ENCODE data around the gene HOXD8. TPM values are rescaled to one million over a fixed set of nuclear protein-coding genes. Genes with fewer than 3 reads are reported as not detected.

HOXD8 gene
- total RNA-seq, 2 donors from 2014 or later: not detected

GRCh38 chr2:176154576-176155252, 25.2 kb downstream of the HOXD8 start:
- Mint-ChIP-seq H3K27ac (no peak overlapping the region), H3K9me3 (no peaks in the 10 kb centered on the region), H3K27me3 (peaks cover 58% of the 10 kb centered on the region), H3K4me3 (no peak overlapping the region), H3K4me1 (no peaks in the 10 kb centered on the region), H3K36me3 (ENCODE audit: low read depth) (peaks cover 4% of the 10 kb centered on the region)
- ATAC-seq (replicated peaks): no peak

- ATAC-seq (replicated peaks): no peak
- Mint-ChIP-seq H3K4me3 (no peak overlapping the region), H3K36me3 (ENCODE audit: low read depth) (no peaks in the 10 kb centered on the region), H3K27me3 (peaks cover 50% of the 10 kb centered on the region), H3K9me3 (no peaks in the 10 kb centered on the region), H3K4me1 (no peaks in the 10 kb centered on the region), H3K27ac (no peak overlapping the region)
Observed at GRCh38 chr2:176155356-176156044, 26.0 kb downstream of the HOXD8 start.

GRCh38 chr2:176156301-176156806, 26.8 kb downstream of the HOXD8 start:
- Mint-ChIP-seq H3K27me3 (peaks cover 48% of the 10 kb centered on the region), H3K36me3 (ENCODE audit: low read depth) (peaks cover 4% of the 10 kb centered on the region), H3K4me3 (no peak overlapping the region), H3K27ac (no peak overlapping the region), H3K4me1 (peaks cover 4% of the 10 kb centered on the region), H3K9me3 (no peaks in the 10 kb centered on the region)
- ATAC-seq (replicated peaks): no peak

GRCh38 chr2:176156807-176157498, 27.4 kb downstream of the HOXD8 start, which contains the start of gene HOXD3:
Gene HOXD3 (plus strand): TSS chr2:176157307. CDS start chr2:176169115, 11,808 bp downstream.
- Mint-ChIP-seq H3K9me3 (no peaks in the 10 kb centered on the region), H3K4me3 (no peak within 1 kb of the TSS), H3K27ac (no peak within 1 kb of the TSS), H3K27me3 (peaks cover 53% of the 10 kb centered on the region), H3K36me3 (ENCODE audit: low read depth) (peaks cover 6% of the 10 kb centered on the region), H3K4me1 (peaks cover 4% of the 10 kb centered on the region)
- ATAC-seq (replicated peaks): no peak

- ATAC-seq (replicated peaks): no peak
- H3K9me3 Mint-ChIP-seq: no peaks in the 10 kb centered on the region
- H3K4me1 Mint-ChIP-seq: peaks cover 4% of the 10 kb centered on the region
- no peak overlapping the region for H3K4me3 Mint-ChIP-seq
- no peak overlapping the region for H3K27ac Mint-ChIP-seq
- H3K27me3 Mint-ChIP-seq: peaks cover 58% of the 10 kb centered on the region
- H3K36me3 Mint-ChIP-seq (ENCODE audit: low read depth): peaks cover 6% of the 10 kb centered on the region
Observed at GRCh38 chr2:176157499-176158185, 28.1 kb downstream of the HOXD8 start.

GRCh38 chr2:176158186-176158591, 28.7 kb downstream of the HOXD8 start:
- Mint-ChIP-seq H3K36me3 (ENCODE audit: low read depth) (peaks cover 6% of the 10 kb centered on the region), H3K4me1 (peaks cover 4% of the 10 kb centered on the region), H3K4me3 (no peak overlapping the region), H3K27ac (no peak overlapping the region), H3K9me3 (no peaks in the 10 kb centered on the region), H3K27me3 (peaks cover 61% of the 10 kb centered on the region)
- ATAC-seq (replicated peaks): no peak

GRCh38 chr2:176158855-176159662, 29.6 kb downstream of the HOXD8 start:
- ATAC-seq (replicated peaks): no peak
- H3K9me3 Mint-ChIP-seq: peaks cover under 1% of the 10 kb centered on the region
- H3K27ac Mint-ChIP-seq: no peak overlapping the region
- peaks cover 66% of the 10 kb centered on the region for H3K27me3 Mint-ChIP-seq
- peaks cover 4% of the 10 kb centered on the region for H3K4me1 Mint-ChIP-seq
- H3K4me3 Mint-ChIP-seq: no peak overlapping the region
- peaks cover 6% of the 10 kb centered on the region for H3K36me3 Mint-ChIP-seq (ENCODE audit: low read depth)

- H3K27ac Mint-ChIP-seq: no peak overlapping the region
- ATAC-seq (replicated peaks): no peak
- no peak overlapping the region for H3K4me3 Mint-ChIP-seq
- peaks cover 3% of the 10 kb centered on the region for H3K9me3 Mint-ChIP-seq
- H3K4me1 Mint-ChIP-seq: peaks cover 4% of the 10 kb centered on the region
- H3K36me3 Mint-ChIP-seq (ENCODE audit: low read depth): peaks cover 6% of the 10 kb centered on the region
- peaks cover 63% of the 10 kb centered on the region for H3K27me3 Mint-ChIP-seq
Observed at GRCh38 chr2:176159663-176160250, 30.3 kb downstream of the HOXD8 start.

- Mint-ChIP-seq H3K4me1 (peaks cover 4% of the 10 kb centered on the region), H3K27me3 (peaks cover 61% of the 10 kb centered on the region), H3K27ac (no peak overlapping the region), H3K4me3 (no peak overlapping the region), H3K9me3 (peaks cover 3% of the 10 kb centered on the region), H3K36me3 (ENCODE audit: low read depth) (peaks cover 6% of the 10 kb centered on the region)
- ATAC-seq (replicated peaks): no peak
Observed at GRCh38 chr2:176160251-176160985, 30.9 kb downstream of the HOXD8 start.

GRCh38 chr2:176160986-176161824, 31.7 kb downstream of the HOXD8 start:
- peaks cover 6% of the 10 kb centered on the region for H3K36me3 Mint-ChIP-seq (ENCODE audit: low read depth)
- peaks cover 62% of the 10 kb centered on the region for H3K27me3 Mint-ChIP-seq

GRCh38 chr2:176161825-176162626, 32.5 kb downstream of the HOXD8 start:
- Mint-ChIP-seq H3K4me3 (no peak overlapping the region), H3K36me3 (ENCODE audit: low read depth) (peaks cover 6% of the 10 kb centered on the region), H3K27ac (no peak overlapping the region), H3K27me3 (peaks cover 65% of the 10 kb centered on the region), H3K9me3 (peaks cover 3% of the 10 kb centered on the region), H3K4me1 (peaks cover 4% of the 10 kb centered on the region)
- ATAC-seq (replicated peaks): no peak

More at GRCh38 chr2:176160986-176161824, 31.7 kb downstream of the HOXD8 start:
- Mint-ChIP-seq H3K27ac (no peak overlapping the region), H3K9me3 (peaks cover 3% of the 10 kb centered on the region), H3K4me1 (peaks cover 4% of the 10 kb centered on the region), H3K4me3 (no peak overlapping the region)
- no peak for ATAC-seq (replicated peaks)

Measured in activated T-helper 17 cell treated with anti-CD3 and anti-CD28 coated beads, Interleukin-2, amount 50 U/mL, for 72 hours (primary cell).